ENCODE data around the gene DDHD1. TPM values are rescaled to one million over a fixed set of nuclear protein-coding genes. Genes with fewer than 3 reads are reported as not detected.

Gene DDHD1
- total and polyA plus RNA-seq, 2 experiments from 2014 or later: 11.2 to 28.9 TPM

DNA sequence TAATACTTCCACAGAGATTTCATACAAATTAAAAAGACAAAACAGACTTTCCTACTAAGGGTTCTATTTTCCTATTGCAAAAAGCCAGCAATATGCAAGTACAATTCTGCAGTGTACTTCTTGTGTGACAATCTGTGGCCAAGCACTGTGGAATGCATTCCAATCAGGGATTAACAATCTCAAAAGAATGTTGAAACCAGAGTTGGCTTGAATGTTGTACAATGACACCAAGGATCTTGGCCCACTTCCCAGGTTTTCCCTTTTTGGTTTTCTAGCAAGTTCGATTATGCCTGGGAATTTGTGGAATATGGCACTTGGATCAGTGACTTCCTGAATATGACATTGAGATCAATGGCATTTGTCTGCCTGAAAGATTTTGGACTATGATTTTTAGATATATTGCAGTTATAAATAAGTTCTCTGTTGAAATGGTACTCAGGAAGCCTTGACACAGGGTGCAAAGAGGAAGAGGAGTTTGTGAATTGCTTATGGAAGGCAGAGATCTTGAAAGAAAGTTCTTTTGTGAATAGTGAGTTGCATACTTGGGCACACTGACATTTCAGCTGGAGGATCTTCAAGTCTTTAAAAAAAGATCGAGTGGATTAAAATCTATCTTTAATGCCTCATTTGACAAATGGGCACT is 120.8 kb downstream of the DDHD1 start:
- Histone ChIP-seq H3K27ac (ENCODE audit: low read depth) (no peak overlapping the region), H3F3A (replicated peaks; ENCODE audit: low read depth) (no peaks in the 10 kb centered on the region), H3K4me1 (ENCODE audit: insufficient read depth) (no peaks in the 10 kb centered on the region), H3K4me2 (no peak overlapping the region), H3K9me2 (ENCODE audit: insufficient read depth) (no peaks in the 10 kb centered on the region), H2AFZ (no peak overlapping the region), H3K79me2 (replicated peaks; ENCODE audit: insufficient read depth) (no peaks in the 10 kb centered on the region), H3K4me3 (no peak overlapping the region), H3K27me3 (ENCODE audit: insufficient read depth) (no peaks in the 10 kb centered on the region), H3K36me3 (ENCODE audit: insufficient read depth) (no peaks in the 10 kb centered on the region), H4K20me1 (replicated peaks; ENCODE audit: insufficient read depth) (no peaks in the 10 kb centered on the region; the same call in none of the 2 replicates)
- H3K36me3 Mint-ChIP-seq (ENCODE audit: low read depth): peaks cover 5% of the 10 kb centered on the region
- H3K27ac Mint-ChIP-seq: no peak overlapping the region
- TF ChIP-seq EZH2phosphoT487 (IDR thresholded peaks at IDR 0.05; ENCODE audit: unreplicated experiment) (no peak), EZH2 (IDR thresholded peaks at IDR 0.05; ENCODE audit: low read depth, unreplicated experiment) (no peak), CREB1 (CRISPR knock-in tag; IDR thresholded peaks at IDR 0.05; ENCODE audit: low read depth) (no peak), POLR2AphosphoS5 (IDR thresholded peaks at IDR 0.05; ENCODE audit: low read depth) (no peak), NANOG (IDR thresholded peaks at IDR 0.05; ENCODE audit: borderline replicate concordance) (no peak)
- TF ChIP-seq, protein P1, sequence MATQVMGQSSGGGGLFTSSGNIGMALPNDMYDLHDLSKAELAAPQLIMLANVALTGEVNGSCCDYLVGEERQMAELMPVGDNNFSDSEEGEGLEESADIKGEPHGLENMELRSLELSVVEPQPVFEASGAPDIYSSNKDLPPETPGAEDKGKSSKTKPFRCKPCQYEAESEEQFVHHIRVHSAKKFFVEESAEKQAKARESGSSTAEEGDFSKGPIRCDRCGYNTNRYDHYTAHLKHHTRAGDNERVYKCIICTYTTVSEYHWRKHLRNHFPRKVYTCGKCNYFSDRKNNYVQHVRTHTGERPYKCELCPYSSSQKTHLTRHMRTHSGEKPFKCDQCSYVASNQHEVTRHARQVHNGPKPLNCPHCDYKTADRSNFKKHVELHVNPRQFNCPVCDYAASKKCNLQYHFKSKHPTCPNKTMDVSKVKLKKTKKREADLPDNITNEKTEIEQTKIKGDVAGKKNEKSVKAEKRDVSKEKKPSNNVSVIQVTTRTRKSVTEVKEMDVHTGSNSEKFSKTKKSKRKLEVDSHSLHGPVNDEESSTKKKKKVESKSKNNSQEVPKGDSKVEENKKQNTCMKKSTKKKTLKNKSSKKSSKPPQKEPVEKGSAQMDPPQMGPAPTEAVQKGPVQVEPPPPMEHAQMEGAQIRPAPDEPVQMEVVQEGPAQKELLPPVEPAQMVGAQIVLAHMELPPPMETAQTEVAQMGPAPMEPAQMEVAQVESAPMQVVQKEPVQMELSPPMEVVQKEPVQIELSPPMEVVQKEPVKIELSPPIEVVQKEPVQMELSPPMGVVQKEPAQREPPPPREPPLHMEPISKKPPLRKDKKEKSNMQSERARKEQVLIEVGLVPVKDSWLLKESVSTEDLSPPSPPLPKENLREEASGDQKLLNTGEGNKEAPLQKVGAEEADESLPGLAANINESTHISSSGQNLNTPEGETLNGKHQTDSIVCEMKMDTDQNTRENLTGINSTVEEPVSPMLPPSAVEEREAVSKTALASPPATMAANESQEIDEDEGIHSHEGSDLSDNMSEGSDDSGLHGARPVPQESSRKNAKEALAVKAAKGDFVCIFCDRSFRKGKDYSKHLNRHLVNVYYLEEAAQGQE (IDR thresholded peaks at IDR 0.05; ENCODE audit: unreplicated experiment): no peak
- TF ChIP-seq, protein P2, sequence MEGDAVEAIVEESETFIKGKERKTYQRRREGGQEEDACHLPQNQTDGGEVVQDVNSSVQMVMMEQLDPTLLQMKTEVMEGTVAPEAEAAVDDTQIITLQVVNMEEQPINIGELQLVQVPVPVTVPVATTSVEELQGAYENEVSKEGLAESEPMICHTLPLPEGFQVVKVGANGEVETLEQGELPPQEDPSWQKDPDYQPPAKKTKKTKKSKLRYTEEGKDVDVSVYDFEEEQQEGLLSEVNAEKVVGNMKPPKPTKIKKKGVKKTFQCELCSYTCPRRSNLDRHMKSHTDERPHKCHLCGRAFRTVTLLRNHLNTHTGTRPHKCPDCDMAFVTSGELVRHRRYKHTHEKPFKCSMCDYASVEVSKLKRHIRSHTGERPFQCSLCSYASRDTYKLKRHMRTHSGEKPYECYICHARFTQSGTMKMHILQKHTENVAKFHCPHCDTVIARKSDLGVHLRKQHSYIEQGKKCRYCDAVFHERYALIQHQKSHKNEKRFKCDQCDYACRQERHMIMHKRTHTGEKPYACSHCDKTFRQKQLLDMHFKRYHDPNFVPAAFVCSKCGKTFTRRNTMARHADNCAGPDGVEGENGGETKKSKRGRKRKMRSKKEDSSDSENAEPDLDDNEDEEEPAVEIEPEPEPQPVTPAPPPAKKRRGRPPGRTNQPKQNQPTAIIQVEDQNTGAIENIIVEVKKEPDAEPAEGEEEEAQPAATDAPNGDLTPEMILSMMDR (conservative IDR thresholded peaks at IDR 0.05; ENCODE audit: low read depth in 2 of 2): no peak
- TF ChIP-seq, protein P3, sequence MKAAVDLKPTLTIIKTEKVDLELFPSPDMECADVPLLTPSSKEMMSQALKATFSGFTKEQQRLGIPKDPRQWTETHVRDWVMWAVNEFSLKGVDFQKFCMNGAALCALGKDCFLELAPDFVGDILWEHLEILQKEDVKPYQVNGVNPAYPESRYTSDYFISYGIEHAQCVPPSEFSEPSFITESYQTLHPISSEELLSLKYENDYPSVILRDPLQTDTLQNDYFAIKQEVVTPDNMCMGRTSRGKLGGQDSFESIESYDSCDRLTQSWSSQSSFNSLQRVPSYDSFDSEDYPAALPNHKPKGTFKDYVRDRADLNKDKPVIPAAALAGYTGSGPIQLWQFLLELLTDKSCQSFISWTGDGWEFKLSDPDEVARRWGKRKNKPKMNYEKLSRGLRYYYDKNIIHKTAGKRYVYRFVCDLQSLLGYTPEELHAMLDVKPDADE (IDR thresholded peaks at IDR 0.05): no peak
- TF ChIP-seq, protein P4, sequence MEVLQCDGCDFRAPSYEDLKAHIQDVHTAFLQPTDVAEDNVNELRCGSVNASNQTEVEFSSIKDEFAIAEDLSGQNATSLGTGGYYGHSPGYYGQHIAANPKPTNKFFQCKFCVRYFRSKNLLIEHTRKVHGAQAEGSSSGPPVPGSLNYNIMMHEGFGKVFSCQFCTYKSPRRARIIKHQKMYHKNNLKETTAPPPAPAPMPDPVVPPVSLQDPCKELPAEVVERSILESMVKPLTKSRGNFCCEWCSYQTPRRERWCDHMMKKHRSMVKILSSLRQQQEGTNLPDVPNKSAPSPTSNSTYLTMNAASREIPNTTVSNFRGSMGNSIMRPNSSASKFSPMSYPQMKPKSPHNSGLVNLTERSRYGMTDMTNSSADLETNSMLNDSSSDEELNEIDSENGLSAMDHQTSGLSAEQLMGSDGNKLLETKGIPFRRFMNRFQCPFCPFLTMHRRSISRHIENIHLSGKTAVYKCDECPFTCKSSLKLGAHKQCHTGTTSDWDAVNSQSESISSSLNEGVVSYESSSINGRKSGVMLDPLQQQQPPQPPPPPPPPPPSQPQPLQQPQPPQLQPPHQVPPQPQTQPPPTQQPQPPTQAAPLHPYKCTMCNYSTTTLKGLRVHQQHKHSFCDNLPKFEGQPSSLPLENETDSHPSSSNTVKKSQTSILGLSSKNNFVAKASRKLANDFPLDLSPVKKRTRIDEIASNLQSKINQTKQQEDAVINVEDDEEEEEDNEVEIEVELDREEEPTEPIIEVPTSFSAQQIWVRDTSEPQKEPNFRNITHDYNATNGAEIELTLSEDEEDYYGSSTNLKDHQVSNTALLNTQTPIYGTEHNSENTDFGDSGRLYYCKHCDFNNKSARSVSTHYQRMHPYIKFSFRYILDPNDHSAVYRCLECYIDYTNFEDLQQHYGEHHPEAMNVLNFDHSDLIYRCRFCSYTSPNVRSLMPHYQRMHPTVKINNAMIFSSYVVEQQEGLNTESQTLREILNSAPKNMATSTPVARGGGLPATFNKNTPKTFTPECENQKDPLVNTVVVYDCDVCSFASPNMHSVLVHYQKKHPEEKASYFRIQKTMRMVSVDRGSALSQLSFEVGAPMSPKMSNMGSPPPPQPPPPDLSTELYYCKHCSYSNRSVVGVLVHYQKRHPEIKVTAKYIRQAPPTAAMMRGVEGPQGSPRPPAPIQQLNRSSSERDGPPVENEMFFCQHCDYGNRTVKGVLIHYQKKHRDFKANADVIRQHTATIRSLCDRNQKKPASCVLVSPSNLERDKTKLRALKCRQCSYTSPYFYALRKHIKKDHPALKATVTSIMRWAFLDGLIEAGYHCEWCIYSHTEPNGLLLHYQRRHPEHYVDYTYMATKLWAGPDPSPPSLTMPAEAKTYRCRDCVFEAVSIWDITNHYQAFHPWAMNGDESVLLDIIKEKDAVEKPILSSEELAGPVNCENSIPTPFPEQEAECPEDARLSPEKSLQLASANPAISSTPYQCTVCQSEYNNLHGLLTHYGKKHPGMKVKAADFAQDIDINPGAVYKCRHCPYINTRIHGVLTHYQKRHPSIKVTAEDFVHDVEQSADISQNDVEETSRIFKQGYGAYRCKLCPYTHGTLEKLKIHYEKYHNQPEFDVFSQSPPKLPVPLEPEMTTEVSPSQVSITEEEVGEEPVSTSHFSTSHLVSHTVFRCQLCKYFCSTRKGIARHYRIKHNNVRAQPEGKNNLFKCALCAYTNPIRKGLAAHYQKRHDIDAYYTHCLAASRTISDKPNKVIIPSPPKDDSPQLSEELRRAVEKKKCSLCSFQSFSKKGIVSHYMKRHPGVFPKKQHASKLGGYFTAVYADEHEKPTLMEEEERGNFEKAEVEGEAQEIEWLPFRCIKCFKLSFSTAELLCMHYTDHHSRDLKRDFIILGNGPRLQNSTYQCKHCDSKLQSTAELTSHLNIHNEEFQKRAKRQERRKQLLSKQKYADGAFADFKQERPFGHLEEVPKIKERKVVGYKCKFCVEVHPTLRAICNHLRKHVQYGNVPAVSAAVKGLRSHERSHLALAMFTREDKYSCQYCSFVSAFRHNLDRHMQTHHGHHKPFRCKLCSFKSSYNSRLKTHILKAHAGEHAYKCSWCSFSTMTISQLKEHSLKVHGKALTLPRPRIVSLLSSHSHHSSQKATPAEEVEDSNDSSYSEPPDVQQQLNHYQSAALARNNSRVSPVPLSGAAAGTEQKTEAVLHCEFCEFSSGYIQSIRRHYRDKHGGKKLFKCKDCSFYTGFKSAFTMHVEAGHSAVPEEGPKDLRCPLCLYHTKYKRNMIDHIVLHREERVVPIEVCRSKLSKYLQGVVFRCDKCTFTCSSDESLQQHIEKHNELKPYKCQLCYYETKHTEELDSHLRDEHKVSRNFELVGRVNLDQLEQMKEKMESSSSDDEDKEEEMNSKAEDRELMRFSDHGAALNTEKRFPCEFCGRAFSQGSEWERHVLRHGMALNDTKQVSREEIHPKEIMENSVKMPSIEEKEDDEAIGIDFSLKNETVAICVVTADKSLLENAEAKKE (CRISPR knock-in tag; IDR thresholded peaks at IDR 0.05): no peak
- no peak for DNase-seq (ENCODE audit: low spot score)
- no peaks in the 10 kb centered on the region for H3K4me1 Mint-ChIP-seq
- no peak overlapping the region for H3K4me3 Mint-ChIP-seq
- H3K9me3 Mint-ChIP-seq: no peaks in the 10 kb centered on the region
- ATAC-seq: no peak
- H3K27me3 Mint-ChIP-seq (ENCODE audit: insufficient read depth, low read depth, poor library complexity): no peaks in the 10 kb centered on the region

Measured in GM23338 (cell line).